Epidermal melanocyte (primary cell): ENCODE results near the gene KIAA1143.
A peak's percentile ranks its signal among the peaks of the same experiment; 100 is the strongest.

ENCODE experiments used
- DNase-seq: peaks from one replicate; pipeline ENCODE4 v3.0.0; 2011; ENCODE audit warnings: low spot score; ENCODE audit not compliant: insufficient read length

Gene KIAA1143

DNA sequence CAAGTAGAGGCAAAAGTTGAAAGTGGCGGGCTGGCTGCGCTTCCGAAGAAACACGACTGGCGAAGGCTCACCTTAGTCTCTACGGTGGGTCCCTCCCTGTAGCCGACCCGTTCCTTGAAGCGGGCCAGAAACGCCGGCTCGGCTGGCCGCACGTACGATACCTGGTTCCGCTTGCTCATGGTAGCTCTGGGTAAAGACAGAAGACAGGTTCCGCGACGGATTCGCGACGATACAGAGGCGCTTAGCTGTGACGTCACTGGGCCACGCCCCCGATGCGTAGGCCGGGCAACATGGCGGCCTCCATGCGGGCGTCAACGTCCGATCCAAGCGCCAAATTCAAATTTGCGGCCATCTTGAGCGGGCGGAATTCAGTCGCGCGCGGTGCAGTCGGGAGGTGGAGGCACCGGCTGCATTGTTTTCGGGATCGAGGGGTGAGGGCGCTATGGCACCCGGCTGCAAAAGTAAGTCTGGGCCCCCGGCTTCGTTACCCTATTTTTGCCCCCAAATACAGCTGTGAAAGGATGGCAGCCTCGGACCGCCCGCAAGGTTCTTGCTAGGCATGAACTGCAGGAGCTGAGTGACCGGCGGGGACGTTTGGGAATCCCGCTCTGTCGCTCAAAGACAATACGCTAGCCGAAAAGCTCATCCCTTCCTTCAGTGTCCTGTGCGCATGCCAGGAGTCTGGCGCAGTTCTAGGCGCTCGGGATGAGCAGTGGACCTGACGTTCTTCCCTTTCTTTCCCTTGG, at the start of gene KIAA1143, which contains the start of gene KIF15:
KIAA1143 (minus strand) TSS at position 196 of the 746 bp plus-strand sequence; CDS start at position 179, 17 bp downstream.
KIF15 (plus strand) TSS at position 371 of the 746 bp plus-strand sequence; CDS start at position 443, 72 bp downstream.
- peak; percentile 81 for DNase-seq

DNA sequence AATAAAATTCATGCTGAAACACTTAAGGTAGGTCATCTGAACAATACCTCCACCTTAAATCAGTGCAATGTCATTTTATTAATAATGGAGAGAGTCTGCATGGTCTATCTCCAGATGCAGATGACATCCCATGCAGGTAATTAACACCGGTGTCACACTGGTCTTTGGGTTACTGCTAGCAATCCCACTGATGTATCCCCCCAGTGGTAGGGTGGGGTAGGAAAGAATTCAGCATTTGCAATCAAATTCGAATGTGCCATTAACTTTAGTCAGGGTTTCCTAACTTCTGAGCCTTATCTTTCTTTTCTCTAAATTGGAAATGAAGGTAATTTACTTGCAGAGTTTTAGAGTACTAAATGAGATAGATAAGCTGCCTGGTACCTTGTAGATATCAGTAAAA, 44.5 kb upstream of the KIAA1143 start:
- DNase-seq, result no peak

DNA sequence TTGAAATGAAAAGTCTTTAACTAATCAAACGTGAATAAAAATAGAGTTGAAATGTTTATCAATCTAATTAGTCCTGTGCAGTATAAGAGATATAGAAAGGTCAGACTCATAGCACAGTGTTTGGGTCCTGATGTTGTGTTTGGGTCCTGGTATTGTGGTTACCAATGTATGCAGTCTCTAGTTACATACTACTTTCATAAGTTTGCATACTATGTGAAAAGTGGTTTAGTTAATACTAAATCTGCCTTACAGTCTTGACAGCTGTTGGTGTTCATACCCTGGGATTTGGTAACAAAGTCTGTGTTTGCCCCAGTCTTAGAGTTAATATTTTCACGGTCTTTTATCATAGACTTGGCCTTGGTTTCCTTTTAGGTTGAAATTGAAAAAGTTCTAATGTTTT, 41.9 kb upstream of the KIAA1143 start:
- no peak for DNase-seq

DNA sequence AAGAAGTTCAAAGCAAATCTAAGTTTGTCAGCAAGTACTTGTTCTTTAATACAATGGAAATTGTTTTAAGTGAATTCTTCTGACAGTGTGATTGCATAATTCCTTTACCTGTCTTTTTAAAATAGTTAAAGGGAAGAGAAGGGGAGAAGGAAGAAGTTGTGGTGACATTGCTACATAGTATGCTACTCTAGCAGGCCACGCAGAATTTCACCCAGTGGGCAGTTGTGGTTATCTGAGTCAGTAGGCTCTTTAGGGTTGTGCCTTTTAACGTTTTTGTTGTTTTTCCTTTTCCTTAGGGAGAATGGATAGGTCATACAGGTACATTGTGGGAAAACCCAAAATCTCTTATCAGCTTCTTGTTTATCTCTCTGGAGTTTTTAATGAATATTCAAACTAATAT, 40.6 kb upstream of the KIAA1143 start:
- no peak for DNase-seq

DNA sequence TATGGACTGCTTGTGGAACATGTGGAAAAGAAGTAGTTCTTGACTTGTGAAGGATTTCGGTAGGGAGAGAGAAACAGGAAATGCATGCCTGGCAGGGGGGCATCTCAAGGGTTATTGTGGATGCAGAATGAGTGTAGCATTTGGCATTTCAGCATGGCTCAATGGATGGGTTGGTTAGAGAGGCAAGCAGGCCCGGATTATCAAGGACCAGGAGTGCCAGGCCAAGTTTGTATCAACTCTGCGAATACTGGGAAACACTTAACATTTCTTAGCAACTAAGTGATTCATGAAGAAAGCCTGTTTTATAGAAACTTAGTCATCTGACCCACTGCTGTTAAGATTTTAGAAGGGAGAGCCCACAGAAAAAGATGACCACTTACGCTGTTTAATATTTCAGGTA, 33.8 kb upstream of the KIAA1143 start:
- DNase-seq, result no peak

DNA sequence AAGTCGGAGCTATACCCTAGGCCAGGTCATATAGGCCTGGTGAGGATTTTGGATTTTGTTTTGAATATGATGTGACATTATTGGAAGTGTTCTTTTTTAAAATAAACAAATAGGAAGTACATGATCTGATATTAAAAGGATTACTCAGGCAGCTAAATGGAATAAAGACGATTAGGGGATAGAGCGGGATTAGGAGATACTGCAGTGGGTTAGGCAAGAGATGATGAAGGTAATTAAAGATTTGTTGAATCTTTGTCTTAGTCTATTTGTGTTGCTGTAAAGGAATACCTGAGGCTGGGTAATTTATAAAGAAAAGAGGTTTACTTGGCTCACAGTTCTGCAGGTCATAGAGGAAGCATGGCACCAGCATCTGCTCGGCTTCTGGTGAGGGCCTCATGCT, 21.5 kb upstream of the KIAA1143 start:
- DNase-seq, result no peak

DNA sequence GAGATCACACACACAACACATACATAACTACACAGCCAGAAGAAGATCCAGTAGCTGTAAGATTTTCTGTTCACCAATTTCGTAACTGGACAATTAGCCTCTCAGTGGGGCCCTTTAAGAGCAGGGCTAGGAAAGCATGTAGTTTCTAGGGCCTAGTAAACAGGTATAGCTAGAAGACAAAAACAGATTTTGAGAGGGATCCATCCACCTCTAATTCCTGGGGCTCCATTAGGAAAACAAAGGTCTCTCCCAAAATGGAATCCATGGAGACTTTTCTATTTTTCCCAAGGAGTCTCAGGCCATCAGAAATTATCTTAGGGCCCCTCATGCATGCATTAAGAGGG, 10.7 kb upstream of the KIAA1143 start:
- no peak for DNase-seq

DNA sequence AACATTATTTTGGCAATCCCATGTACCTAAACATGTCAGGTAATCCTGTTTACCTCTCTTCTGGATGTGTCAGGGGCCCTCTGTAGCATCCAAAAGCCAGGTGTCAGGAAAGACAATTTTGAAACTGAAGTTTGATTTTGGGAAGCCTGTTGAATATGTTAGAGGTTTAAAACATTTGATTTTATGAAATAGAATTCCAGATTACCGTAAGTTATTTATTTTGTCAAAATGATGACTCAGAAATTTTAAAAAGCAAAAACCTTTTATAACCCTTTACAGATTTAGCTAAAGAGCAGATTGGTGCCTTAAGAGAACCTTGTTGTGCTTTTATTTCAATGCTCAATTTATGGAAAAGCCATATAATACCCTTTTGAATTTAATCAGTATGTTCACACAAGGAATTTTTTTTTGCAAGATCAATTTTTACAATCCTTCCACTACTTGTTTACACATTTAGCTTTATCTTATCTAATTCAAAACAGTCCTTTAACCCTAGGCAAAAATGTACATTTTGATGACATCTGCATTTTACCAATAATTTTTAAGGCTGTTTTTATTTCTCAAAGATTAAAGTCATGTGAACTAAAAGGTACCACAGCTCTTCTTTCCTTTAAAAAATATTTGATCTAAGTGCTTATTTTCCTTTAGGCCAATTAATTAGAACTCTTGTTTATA, 10.1 kb upstream of the KIAA1143 start:
- no peak for DNase-seq

DNA sequence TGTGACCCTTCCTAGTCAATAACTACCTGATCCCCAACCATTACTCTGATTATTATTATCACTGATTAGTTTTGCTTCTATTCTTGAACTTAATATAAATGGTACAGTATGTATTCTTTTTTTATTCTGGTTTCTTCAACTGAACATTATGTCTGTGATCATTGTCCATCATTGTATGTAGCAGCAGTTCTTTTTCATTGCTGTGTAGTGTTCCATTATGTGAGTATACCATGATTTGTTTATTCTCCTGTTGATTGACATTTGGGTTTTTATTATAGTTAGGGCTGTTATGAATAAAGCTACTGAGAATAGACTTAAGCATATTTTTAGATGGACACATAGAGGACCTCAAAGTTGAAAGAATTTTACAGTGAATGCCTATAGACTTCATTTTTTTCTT, 2.8 kb upstream of the KIAA1143 start:
- DNase-seq, result no peak

DNA sequence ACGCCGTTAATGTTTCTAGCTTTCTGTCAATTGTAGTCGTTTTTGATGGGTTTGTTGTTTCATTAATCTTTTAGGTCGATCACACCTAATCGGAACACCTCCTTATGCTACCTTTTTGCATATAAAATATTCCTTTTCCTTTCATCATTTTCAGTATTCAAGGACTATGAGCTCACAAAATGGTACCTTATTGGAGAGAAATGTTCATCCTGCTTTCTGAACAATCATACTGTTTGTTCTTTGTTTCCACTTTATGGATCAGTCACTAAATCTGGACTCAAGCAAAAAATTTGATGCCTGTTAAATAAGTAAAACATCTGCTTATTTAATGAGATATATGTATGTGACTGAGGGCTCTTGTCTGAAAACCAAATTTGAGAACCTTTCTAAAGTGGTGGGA, 1.3 kb upstream of the KIAA1143 start:
- DNase-seq, result no peak

DNA sequence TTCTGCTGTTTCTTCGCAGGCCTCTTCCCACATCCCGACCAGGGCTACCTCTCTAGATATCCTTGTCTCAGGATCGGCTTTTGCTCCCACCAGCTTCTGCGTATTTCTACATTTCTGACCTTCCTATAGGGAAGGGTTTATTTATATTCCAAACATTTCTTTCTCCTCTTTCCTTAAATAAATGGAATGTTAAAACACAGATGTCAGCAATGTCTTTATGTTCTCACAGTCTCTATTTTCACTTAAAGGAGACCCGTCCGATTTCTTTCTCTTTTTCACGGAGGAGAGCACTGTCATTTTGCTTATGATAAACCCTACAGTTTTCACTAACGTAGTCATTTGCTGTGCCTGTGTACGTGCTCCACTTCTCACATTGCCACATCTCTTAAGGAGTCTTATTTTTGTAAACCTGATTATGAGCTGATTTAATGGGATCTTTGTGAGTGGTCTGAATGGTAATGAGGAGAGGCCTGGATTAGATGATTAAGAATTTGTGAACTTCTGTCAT, 805 bp upstream of the KIAA1143 start:
- no peak for DNase-seq

DNA sequence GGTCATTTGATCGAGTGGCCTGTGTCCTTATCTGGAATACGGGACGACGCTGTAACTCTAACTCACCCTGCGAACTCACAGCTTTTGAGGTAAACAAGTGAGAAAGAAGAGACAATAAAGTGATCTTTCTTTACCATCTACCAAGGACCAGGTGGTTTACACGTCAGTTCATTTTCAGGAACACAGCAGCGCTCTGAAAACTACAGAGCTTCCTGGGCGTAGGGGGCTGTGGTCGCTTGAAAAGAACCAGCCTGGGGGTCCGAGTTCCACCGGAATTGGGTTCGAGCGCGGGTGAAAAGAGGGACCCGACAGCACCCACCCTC, 357 bp downstream of the KIAA1143 start:
- DNase-seq, result no peak

DNA sequence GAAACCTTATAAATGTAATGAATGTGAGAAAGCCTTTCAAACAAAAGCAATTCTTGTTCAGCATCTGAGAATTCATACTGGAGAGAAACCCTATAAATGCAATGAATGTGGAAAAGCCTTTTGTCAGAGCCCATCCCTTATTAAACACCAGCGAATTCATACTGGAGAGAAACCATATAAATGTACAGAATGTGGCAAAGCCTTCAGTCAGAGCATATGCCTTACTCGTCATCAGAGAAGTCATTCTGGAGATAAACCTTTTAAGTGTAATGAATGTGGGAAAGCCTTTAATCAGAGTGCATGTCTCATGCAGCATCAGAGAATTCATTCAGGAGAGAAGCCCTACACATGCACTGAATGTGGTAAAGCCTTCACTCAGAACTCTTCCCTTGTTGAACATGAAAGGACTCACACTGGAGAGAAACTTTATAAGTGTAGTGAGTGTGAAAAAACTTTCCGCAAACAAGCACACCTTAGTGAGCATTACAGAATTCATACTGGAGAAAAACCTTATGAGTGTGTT, 26.7 kb downstream of the KIAA1143 start:
- no peak for DNase-seq

DNA sequence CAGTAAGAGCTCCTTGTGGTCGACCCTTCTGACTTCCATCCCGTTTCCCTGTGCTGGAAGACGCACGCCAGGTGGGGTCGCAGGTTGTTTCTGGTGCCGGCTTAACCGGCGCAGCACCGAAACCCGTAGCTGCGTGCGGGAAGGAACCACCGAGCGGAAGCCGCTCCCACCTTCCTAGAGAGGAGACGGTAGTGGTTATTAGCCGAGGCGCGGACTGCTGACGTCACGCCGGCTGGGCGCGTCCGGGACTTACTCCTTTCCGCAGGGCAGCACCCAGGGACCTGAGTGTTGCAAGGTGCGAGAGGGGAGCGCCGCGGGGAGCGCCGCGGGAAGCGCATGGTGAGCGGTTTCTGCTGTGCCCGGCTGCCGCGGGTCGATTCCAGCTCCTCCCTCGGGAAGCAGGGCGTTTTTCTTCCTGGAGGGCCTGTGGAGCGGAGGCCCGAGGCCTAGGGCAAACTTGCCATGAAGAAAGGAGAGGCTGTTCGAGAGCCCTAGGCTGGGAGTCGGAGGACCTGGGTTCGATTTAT, 32.0 kb downstream of the KIAA1143 start, which contains the start of gene ZNF501:
ZNF501 (plus strand) TSS at position 252 of the 527 bp plus-strand sequence. CDS start 4,787 bp downstream, outside the sequence.
- peak; percentile 72 for DNase-seq

DNA sequence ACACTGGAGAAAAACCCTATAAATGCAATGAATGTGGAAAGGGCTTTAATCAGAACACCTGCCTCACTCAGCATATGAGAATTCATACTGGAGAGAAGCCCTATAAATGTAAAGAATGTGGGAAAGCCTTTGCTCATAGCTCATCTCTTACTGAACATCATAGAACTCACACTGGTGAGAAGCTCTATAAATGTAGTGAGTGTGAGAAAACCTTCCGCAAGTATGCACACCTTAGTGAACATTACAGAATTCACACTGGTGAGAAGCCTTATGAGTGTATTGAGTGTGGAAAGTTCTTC, 39.4 kb downstream of the KIAA1143 start:
- no peak for DNase-seq

DNA sequence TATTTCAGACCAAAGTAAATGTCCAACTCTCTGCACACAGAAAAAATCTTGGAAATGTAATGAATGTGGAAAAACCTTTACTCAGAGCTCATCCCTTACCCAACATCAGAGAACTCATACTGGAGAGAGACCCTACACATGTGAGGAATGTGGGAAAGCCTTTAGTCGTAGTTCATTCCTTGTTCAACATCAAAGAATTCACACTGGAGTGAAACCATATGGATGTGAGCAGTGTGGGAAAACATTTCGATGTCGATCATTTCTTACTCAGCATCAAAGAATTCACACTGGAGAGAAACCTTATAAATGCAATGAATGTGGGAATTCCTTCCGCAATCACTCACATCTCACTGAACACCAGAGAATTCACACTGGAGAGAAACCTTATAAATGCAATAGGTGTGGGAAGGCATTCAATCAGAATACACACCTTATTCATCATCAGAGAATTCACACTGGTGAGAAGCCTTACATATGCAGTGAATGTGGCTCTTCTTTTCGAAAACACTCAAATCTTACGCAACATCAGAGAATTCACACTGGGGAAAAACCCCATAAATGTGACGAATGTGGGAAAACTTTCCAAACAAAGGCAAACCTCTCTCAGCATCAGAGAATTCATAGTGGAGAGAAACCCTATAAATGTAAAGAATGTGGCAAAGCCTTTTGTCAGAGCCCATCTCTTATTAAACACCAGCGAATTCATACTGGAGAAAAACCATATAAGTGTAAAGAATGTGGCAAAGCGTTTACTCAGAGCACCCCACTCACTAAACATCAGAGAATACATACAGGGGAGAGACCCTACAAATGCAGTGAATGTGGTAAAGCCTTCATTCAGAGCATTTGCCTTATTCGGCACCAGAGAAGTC, 40.0 kb downstream of the KIAA1143 start:
- DNase-seq, result no peak

DNA sequence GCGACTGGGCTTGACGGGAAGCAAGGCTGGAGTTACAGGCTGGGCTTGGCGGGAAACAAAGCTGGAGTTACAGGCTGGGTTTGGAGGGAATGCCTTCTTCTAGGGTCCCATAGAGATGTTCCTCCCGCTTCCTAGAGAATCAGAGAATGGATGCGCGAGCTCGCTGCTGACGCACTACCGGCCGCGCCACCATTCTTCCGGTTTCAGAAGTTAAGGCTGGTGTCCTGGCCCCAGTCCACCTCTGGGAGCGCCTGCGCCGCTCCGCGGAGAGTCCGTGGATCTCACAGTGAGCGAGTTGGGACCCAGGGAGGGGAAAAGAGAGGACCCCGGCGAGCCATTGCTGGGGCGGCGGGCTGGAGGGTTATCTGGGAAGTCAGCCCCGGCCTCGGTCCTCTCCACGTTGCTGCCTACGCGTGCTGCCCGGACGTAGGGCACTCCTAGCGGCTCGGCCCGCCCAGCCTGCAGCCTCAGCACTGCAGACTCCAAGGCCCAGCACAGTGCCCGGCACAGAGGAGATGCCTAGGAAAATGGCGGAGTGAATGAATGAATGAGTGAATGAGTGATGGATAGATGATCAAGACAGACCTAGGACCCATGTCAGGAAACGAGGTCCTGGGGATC, 48.9 kb downstream of the KIAA1143 start, which contains the start of gene ZNF502:
ZNF502 (plus strand) TSS at position 206 of the 621 bp plus-strand sequence. CDS start 7,602 bp downstream, outside the sequence.
- DNase-seq, result peak; percentile 75
